Left ventricle myocardium superior (tissue), 1 donor: ENCODE measurements around the gene CCR2. TPM values are rescaled to one million over a fixed set of nuclear protein-coding genes. Genes with fewer than 3 reads are reported as not detected.

Source experiments
- total RNA-seq: library from RNA; stranded (reverse); fragmentation: NEBNext Ultra II Directional; extraction: Animal tissue kit (Norgen Biotek cat#: 25700); gene quantifications from one replicate; pipeline ENCODE4 v1.2.1, GENCODE V29; 2021
- donor health status: DM: no; HTN: yes; CAD: no; lungs with severe emphysema.

The CCR2 gene
- total RNA-seq, 1 donor from 2014 or later = 1.3 TPM

Other genes starting within 250 kb of the CCR2 start
- gene CCR1, start 145.8 kb upstream of the CCR2 start, total RNA-seq = 2.4 TPM
- gene CCR3, start 111.7 kb upstream of the CCR2 start, total RNA-seq = not detected
- 0.62 TPM for gene CCR5, start 16.8 kb downstream of the CCR2 start, total RNA-seq
- gene CCRL2, start 53.1 kb downstream of the CCR2 start, total RNA-seq = 1.4 TPM
- gene LTF, start 110.8 kb downstream of the CCR2 start, total RNA-seq = 3.7 TPM
- not detected for gene RTP3, start 143.9 kb downstream of the CCR2 start, total RNA-seq
- gene LRRC2, start 212.2 kb downstream of the CCR2 start, total RNA-seq = 122 TPM